ACHN (cell line): Measurements from ENCODE around the gene MAD1L1.

ENCODE experiments used
- DNase-seq: peaks from one replicate; pipeline ENCODE4 v3.0.0-alpha.2; 2015
- in situ Hi-C: cut with HindIII; loops from 2 replicates; pipeline ENCODE4 v1.10.0; 2017; ENCODE audit warnings: low sequenced_read_pairs, low pct_ligation_motif_present, low pct_unique_long_range_greater_than_20kb

Gene MAD1L1

GRCh38 chr7:1781369-1781768 is 451.4 kb downstream of the MAD1L1 start:
- in situ Hi-C loops: no loop called here
- DNase-seq: no peak

DNA sequence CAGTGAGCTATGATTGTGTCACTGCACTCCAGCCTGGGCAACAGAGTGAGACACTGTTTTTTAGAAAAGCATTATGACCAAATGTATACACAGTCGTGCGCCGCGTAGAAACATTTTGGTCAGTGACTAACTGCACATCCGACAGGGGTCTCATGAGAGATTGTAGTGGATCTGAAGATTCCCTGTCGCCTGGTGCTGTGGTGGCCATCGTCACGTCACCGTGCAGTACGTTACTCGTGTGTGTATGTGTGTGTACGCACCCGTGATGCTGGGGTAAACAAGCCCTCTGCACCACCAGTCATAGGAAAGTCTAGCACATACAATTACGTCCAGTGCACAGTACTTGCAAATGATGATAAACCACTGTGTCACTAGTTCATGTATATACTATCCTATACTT is 453.3 kb downstream of the MAD1L1 start:
- in situ Hi-C loops: no loop called here
- DNase-seq: no peak

DNA sequence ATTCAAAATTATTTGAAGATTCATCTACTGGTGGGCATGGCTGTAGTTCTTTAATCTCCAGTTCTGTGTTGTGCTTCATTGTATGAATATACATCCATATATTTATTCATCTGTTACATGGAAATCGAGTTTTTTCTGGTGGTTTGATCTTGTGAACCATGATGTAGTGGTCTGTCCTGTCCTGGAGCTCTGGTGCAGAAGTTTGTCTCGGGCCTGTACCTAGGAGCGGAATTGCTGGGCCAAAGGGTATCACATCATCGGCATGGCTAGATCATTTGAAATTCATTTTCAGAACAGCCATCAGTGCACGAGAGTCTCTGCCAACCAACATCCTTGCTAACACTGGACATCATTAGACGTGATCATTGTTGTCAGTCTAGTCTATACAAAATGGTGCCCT is 455.6 kb downstream of the MAD1L1 start:
- DNase-seq: no peak
- in situ Hi-C loops: no loop called here

GRCh38 chr7:1775389-1775788 is 457.4 kb downstream of the MAD1L1 start:
- no peak for DNase-seq
- in situ Hi-C loops: no loop called here

- DNase-seq: no peak
- in situ Hi-C loops: no loop called here
Observed at GRCh38 chr7:1770331-1770730, 462.4 kb downstream of the MAD1L1 start.

DNA sequence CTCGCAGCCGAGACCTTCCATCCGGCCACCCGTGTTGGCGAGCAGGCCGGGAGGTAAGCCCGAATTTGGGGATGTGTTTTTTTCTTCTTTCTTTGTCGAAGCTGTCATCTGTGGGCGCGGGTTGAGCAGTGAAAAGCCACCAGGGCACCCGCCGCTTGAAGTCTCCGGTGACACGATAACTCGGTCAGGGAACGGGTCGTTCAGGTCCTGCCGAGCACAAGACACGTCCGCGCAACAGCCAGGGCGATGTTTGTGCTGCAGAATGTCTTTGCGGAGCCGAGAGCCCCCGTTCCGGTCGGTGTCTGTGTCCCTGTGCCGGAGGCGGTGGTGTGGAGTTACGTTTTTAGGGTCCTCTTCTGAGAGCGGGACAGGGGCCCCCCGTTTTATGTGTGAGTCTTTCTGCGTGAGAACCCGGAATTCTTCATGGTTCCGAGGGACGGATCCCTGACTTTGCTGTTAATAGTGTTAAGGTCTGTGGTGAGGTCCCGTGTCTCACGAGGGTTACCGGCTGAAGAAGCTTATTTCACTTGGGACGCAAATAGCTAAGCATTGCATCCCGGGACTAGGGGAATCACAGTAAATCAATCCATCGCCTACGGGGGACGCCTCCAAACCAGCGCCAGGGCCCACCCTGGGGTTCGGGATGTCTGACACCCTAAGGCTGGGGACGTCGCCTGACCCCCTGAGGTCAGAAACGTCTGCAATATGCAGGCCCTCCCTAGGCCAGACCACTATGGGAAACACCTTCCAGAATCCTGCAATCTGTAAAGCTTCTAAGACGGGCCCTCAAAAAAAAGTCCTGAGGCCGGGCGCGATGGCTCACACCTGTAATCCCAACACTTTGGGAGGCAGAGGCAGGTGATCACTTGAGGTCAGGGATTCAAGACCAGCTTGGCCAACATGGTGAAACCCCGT is 463.2 kb downstream of the MAD1L1 start:
- DNase-seq: no peak
- in situ Hi-C loops: no loop called here

- no peak for DNase-seq
- in situ Hi-C loops: no loop called here
Observed at GRCh38 chr7:1768832-1769231, 463.9 kb downstream of the MAD1L1 start.

DNA sequence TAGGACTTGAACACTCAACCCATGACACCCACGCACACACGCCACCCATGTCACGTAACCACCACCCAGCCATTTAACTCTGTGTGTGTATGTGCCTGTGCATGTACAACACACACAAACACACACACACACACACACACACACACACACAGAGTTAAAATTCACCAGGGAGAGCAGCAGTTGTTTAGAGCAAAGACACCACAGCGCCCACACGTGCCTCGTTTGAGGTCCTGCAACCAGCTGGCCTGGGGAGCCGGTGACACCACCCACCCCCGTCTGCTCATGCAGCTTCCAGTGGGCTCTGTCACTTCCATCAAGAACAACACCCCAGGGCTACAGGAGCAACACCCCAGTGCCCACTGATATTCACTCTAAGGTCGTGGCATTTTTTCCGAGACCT is 465.2 kb downstream of the MAD1L1 start:
- in situ Hi-C loops: no loop called here
- DNase-seq: no peak
